ENCODE measurements around the gene ATP1A4.

Gene ATP1A4

GRCh38 chr1:160205242-160206035 lies 54.0 kb downstream of the ATP1A4 start, which contains the start of gene PEA15:
PEA15 (plus strand) TSS chr1:160205384; CDS start chr1:160211545, 6,161 bp downstream.
- DNase-seq (ENCODE audit: low read depth in 1 of 2, low spot score in 1 of 2) = peak; percentile 49 to 62

GRCh38 chr1:160206036-160206389 lies 54.6 kb downstream of the ATP1A4 start:
- peak in 1 of 2 donors; percentile 22 for DNase-seq (ENCODE audit: low read depth in 1 of 2, low spot score in 1 of 2)

- no peak for DNase-seq (ENCODE audit: low read depth in 1 of 2, low spot score in 1 of 2)
Observed at GRCh38 chr1:160206421-160207117, 55.2 kb downstream of the ATP1A4 start.

GRCh38 chr1:160207118-160207650 lies 55.8 kb downstream of the ATP1A4 start:
- no peak for DNase-seq (ENCODE audit: low read depth in 1 of 2, low spot score in 1 of 2)

- DNase-seq (ENCODE audit: low read depth in 1 of 2, low spot score in 1 of 2) = no peak
Observed at GRCh38 chr1:160207771-160208556, 56.6 kb downstream of the ATP1A4 start.

- no peak for DNase-seq (ENCODE audit: low read depth in 1 of 2, low spot score in 1 of 2)
Observed at GRCh38 chr1:160208557-160209320, 57.3 kb downstream of the ATP1A4 start.

- DNase-seq (ENCODE audit: low read depth in 1 of 2, low spot score in 1 of 2) = no peak
Observed at GRCh38 chr1:160209321-160210046, 58.1 kb downstream of the ATP1A4 start.

GRCh38 chr1:160210561-160210960 lies 59.2 kb downstream of the ATP1A4 start:
- no peak for DNase-seq (ENCODE audit: low read depth in 1 of 2, low spot score in 1 of 2)

- no peak for DNase-seq (ENCODE audit: low read depth in 1 of 2, low spot score in 1 of 2)
Observed at GRCh38 chr1:160211046-160211790, 59.8 kb downstream of the ATP1A4 start.

- no peak for DNase-seq (ENCODE audit: low read depth in 1 of 2, low spot score in 1 of 2)
Observed at GRCh38 chr1:160214481-160215140, 63.2 kb downstream of the ATP1A4 start.

- no peak for DNase-seq (ENCODE audit: low read depth in 1 of 2, low spot score in 1 of 2)
Observed at GRCh38 chr1:160216301-160216700, 64.9 kb downstream of the ATP1A4 start.

GRCh38 chr1:160217481-160218051 lies 66.2 kb downstream of the ATP1A4 start:
- DNase-seq (ENCODE audit: low read depth in 1 of 2, low spot score in 1 of 2) = no peak

- DNase-seq (ENCODE audit: low read depth in 1 of 2, low spot score in 1 of 2) = no peak
Observed at GRCh38 chr1:160219062-160219929, 67.9 kb downstream of the ATP1A4 start.

GRCh38 chr1:160220301-160220700 lies 68.9 kb downstream of the ATP1A4 start:
- DNase-seq (ENCODE audit: low read depth in 1 of 2, low spot score in 1 of 2) = no peak

GRCh38 chr1:160221089-160221488 lies 69.7 kb downstream of the ATP1A4 start:
- no peak for DNase-seq (ENCODE audit: low read depth in 1 of 2, low spot score in 1 of 2)

GRCh38 chr1:160222546-160222945 lies 71.1 kb downstream of the ATP1A4 start:
- no peak for DNase-seq (ENCODE audit: low read depth in 1 of 2, low spot score in 1 of 2)

GRCh38 chr1:160224606-160225005 lies 73.2 kb downstream of the ATP1A4 start:
- DNase-seq (ENCODE audit: low read depth in 1 of 2, low spot score in 1 of 2) = no peak

All from stimulated activated CD4-positive, alpha-beta T cell treated with anti-CD3 and anti-CD28 coated beads, Interleukin-15, amount 100 ng/mL, for 1 hour (primary cell).